Natural killer cell (primary cell): ENCODE results near the gene PAM. TPM values are rescaled to one million over a fixed set of nuclear protein-coding genes. Genes with fewer than 3 reads are reported as not detected.

Source experiments
- ATAC-seq, 3 donors: fragments of 150-1000 bp in 2 of 3; fragments of 200-7000 bp in 1 of 3; cut with Tn5 transposase; 1 replicate in 1 of 3; 2 replicates in 2 of 3; pipeline ENCODE4 v1.10.0; 2021; ENCODE audit warnings: mild to moderate bottlenecking in 2 of 3, moderate library complexity in 2 of 3
- DNase-seq, 2 donors: peaks; one replicate each; pipeline versions ENCODE4 v3.0.0 to v3.0.0-alpha.2; 2013 to 2021; ENCODE audit warnings: mixed read lengths in 1 of 2
- H3K27ac ChIP-seq: one replicate; pipeline ENCODE4 v1.5.1; 2013; ENCODE audit warnings: mild to moderate bottlenecking, low read length
- H3K27me3 ChIP-seq: one replicate; pipeline ENCODE4 v1.6.1; 2013; ENCODE audit warnings: low read length; ENCODE audit not compliant: control insufficient read depth, insufficient read depth
- H3K36me3 ChIP-seq: one replicate; pipeline ENCODE4 v1.6.1; 2013; ENCODE audit warnings: low read length; ENCODE audit not compliant: control insufficient read depth, insufficient read depth
- H3K4me1 ChIP-seq: one replicate; pipeline ENCODE4 v1.6.1; 2013; ENCODE audit warnings: low read length; ENCODE audit not compliant: control insufficient read depth, insufficient read depth
- H3K4me3 ChIP-seq: one replicate; pipeline ENCODE4 v1.5.1; 2013; ENCODE audit warnings: low read length
- H3K9me3 ChIP-seq: one replicate; pipeline ENCODE4 v1.6.1; 2013; ENCODE audit warnings: low read length; ENCODE audit not compliant: control insufficient read depth, insufficient read depth
- H3K27ac Mint-ChIP-seq, 2 donors: one replicate each; pipeline ENCODE4 v1.8.0; 2022; ENCODE audit warnings: mild to moderate bottlenecking in 2 of 2, mixed read lengths in 2 of 2, moderate library complexity in 1 of 2
- H3K27me3 Mint-ChIP-seq, 2 donors: one replicate each; pipeline ENCODE4 v1.8.0; 2022; ENCODE audit warnings: low read depth in 2 of 2, mixed read lengths in 2 of 2
- H3K36me3 Mint-ChIP-seq: one replicate; pipeline ENCODE4 v1.8.0; 2022; ENCODE audit warnings: mixed read lengths
- H3K4me1 Mint-ChIP-seq, 2 donors: one replicate each; pipeline ENCODE4 v1.8.0; 2022; ENCODE audit warnings: mixed read lengths in 2 of 2
- H3K4me3 Mint-ChIP-seq: one replicate; pipeline ENCODE4 v1.8.0; 2022; ENCODE audit warnings: mild to moderate bottlenecking, moderate library complexity, mixed read lengths
- H3K9me3 Mint-ChIP-seq, 2 donors: one replicate each; pipeline ENCODE4 v1.8.0; 2022; ENCODE audit warnings: mixed read lengths in 2 of 2
- CTCF ChIP-seq: fragments of 200-600 bp; IDR thresholded peaks from one replicate; pipeline ENCODE4 v1.8.0; 2022; ENCODE audit warnings: antibody characterized with exemption
- WGBS: methylation state at CpG from one replicate; pipeline ENCODE4 v1.1.7; 2013; ENCODE audit warnings: missing lambda C conversion rate; ENCODE audit not compliant: insufficient coverage; 5-methylcytosine and 5-hydroxymethylcytosine counted together
- intact Hi-C: fragments of 100-400 bp; cut with micrococcal nuclease; formaldehyde crosslinking; loops from one replicate; pipeline ENCODE4 v1.14.2; 2022
- total RNA-seq, 4 donors: library from RNA; stranded (reverse); fragments of 120-200 nt in 1 of 4; gene quantifications; one replicate each; pipeline versions ENCODE4 v1.2.3 to v1.2.4, GENCODE V29; 2013 to 2022

The PAM gene
- total RNA-seq, 3 donors from 2014 or later (not counting 1 experiment from before 2014, with no cell fraction given), result 67.6 to 79.9 (median 75.3) TPM

GRCh38 chr5:102981957-102982635 is 227.0 kb downstream of the PAM start:
- H3K4me1 Mint-ChIP-seq, result no peaks in the 10 kb centered on the region
- 98% methylated on average over 3 of the region's 3 CpGs for WGBS
- no peak overlapping the region for H3K27ac Mint-ChIP-seq
- no peaks in the 10 kb centered on the region for H3K4me1 ChIP-seq
- no peak overlapping the region for H3K27ac ChIP-seq
- intact Hi-C loops, result no loop called here
- DNase-seq (no peak), ATAC-seq (no peak)
- no peaks in the 10 kb centered on the region for H3K36me3 ChIP-seq
- TF ChIP-seq CTCF, result no peak
- H3K36me3 Mint-ChIP-seq, result peaks cover 20% of the 10 kb centered on the region
- no peaks in the 10 kb centered on the region for H3K27me3 ChIP-seq
- no peaks in the 10 kb centered on the region for H3K27me3 Mint-ChIP-seq
- H3K9me3 ChIP-seq, result peaks cover 3% of the 10 kb centered on the region
- H3K4me3 Mint-ChIP-seq, result no peak overlapping the region
- peaks cover 0 to 9% of the 10 kb centered on the region in 2 donors for H3K9me3 Mint-ChIP-seq
- H3K4me3 ChIP-seq, result no peak overlapping the region

- peaks cover 0 to 6% of the 10 kb centered on the region in 2 donors for H3K4me1 Mint-ChIP-seq
- intact Hi-C loops, result no loop called here
- H3K9me3 Mint-ChIP-seq, result peaks cover 0 to 9% of the 10 kb centered on the region in 2 donors
- peaks cover 18% of the 10 kb centered on the region for H3K36me3 Mint-ChIP-seq
- no peak overlapping the region for H3K4me3 ChIP-seq
- WGBS, result 100% methylated on average over 1 of the region's 3 CpGs
- no peak overlapping the region for H3K4me3 Mint-ChIP-seq
- ATAC-seq (no peak), DNase-seq (no peak)
- H3K27me3 ChIP-seq, result no peaks in the 10 kb centered on the region
- H3K36me3 ChIP-seq, result no peaks in the 10 kb centered on the region
- H3K27ac ChIP-seq, result no peak overlapping the region
- H3K27ac Mint-ChIP-seq, result no peak overlapping the region
- no peaks in the 10 kb centered on the region for H3K4me1 ChIP-seq
- no peak for TF ChIP-seq CTCF
- H3K27me3 Mint-ChIP-seq, result no peaks in the 10 kb centered on the region
- peaks cover 3% of the 10 kb centered on the region for H3K9me3 ChIP-seq
Observed at GRCh38 chr5:102986074-102986473, 231.0 kb downstream of the PAM start.

- intact Hi-C loops, result no loop called here
- peaks cover 0 to 6% of the 10 kb centered on the region in 2 donors for H3K4me1 Mint-ChIP-seq
- H3K36me3 Mint-ChIP-seq, result no peaks in the 10 kb centered on the region
- Histone ChIP-seq H3K4me1 (no peaks in the 10 kb centered on the region), H3K36me3 (no peaks in the 10 kb centered on the region), H3K4me3 (no peak overlapping the region), H3K27me3 (no peaks in the 10 kb centered on the region), H3K27ac (no peak overlapping the region), H3K9me3 (no peaks in the 10 kb centered on the region)
- WGBS, result 83% methylated on average over 1 of the region's 3 CpGs
- peaks cover 0 to 5% of the 10 kb centered on the region in 2 donors for H3K9me3 Mint-ChIP-seq
- TF ChIP-seq CTCF, result no peak
- no peaks in the 10 kb centered on the region for H3K27me3 Mint-ChIP-seq
- no peak for ATAC-seq
- no peak overlapping the region for H3K4me3 Mint-ChIP-seq
- no peak overlapping the region for H3K27ac Mint-ChIP-seq
- DNase-seq, result no peak
Observed at GRCh38 chr5:102988459-102988858, 233.4 kb downstream of the PAM start.

GRCh38 chr5:102991802-102992201 is 236.7 kb downstream of the PAM start:
- no peak for TF ChIP-seq CTCF
- Histone ChIP-seq H3K36me3 (no peaks in the 10 kb centered on the region), H3K9me3 (no peaks in the 10 kb centered on the region), H3K27ac (no peak overlapping the region), H3K4me3 (no peak overlapping the region), H3K4me1 (no peaks in the 10 kb centered on the region), H3K27me3 (no peaks in the 10 kb centered on the region)
- Mint-ChIP-seq H3K9me3 (no peaks in the 10 kb centered on the region), H3K4me3 (no peak overlapping the region), H3K27me3 (no peaks in the 10 kb centered on the region), H3K27ac (no peak overlapping the region), H3K4me1 (peaks cover 0 to 6% of the 10 kb centered on the region in 2 donors), H3K36me3 (peaks cover 23% of the 10 kb centered on the region)
- ATAC-seq, result no peak
- DNase-seq, result no peak
- intact Hi-C loops, result no loop called here
